Gastroesophageal sphincter (tissue), 3 donors: ENCODE results near the gene CLSTN2.

ENCODE experiments used
- CTCF ChIP-seq, 4 experiments: fragments of 200-600 bp in 2 of 4; fragments of 450-650 bp in 2 of 4; sonication (generic) in 1 of 4; IDR thresholded peaks; one replicate each; pipeline ENCODE4 v1.5.1; 2017 to 2019; ENCODE audit warnings: antibody characterized with exemption in 4 of 4, mild to moderate bottlenecking in 2 of 4, moderate library complexity in 2 of 4
- EP300 ChIP-seq: sonication (generic); formaldehyde crosslinking; IDR thresholded peaks from one replicate; pipeline ENCODE4 v1.6.1; 2017; ENCODE audit warnings: antibody characterized with exemption, mild to moderate bottlenecking
- POLR2AphosphoS5 ChIP-seq: sonication (generic); formaldehyde crosslinking; IDR thresholded peaks from one replicate; pipeline ENCODE4 v1.6.1; 2017; ENCODE audit warnings: antibody characterized with exemption

GRCh38 chr3:140067487-140067886 lies 132.5 kb downstream of the CLSTN2 start:
- TF ChIP-seq CTCF (IDR thresholded peaks at IDR 0.05) (no peak), POLR2AphosphoS5 (no peak), EP300 (no peak)
